Hypothalamus (tissue), 51 donors: ENCODE data around the gene SCTR.
A peak's percentile ranks its signal among the peaks of the same experiment; 100 is the strongest.

Experiments used
- DNase-seq, 51 donors: peaks; one replicate each; lab custom pipeline; 2025; lab: John Stamatoyannopoulos, UW

Gene SCTR

GRCh38 chr2:119525614-119526013 is 1.3 kb upstream of the SCTR start:
- no peak for DNase-seq

- DNase-seq: no peak
These were observed 816 bp downstream of the SCTR start for GRCh38 chr2:119523383-119523951.

GRCh38 chr2:119522671-119523070 is 1.6 kb downstream of the SCTR start:
- no peak for DNase-seq

- DNase-seq: no peak
These were observed 2.7 kb downstream of the SCTR start for GRCh38 chr2:119521433-119522050.

- no peak for DNase-seq
These were observed 3.4 kb downstream of the SCTR start for GRCh38 chr2:119520696-119521432.

GRCh38 chr2:119519057-119519408 is 5.2 kb downstream of the SCTR start:
- DNase-seq: no peak

GRCh38 chr2:119518401-119519056 is 5.8 kb downstream of the SCTR start:
- DNase-seq: no peak

GRCh38 chr2:119517433-119517832 is 6.8 kb downstream of the SCTR start:
- DNase-seq: peak in 8 of 51 donors; percentile 1 to 27 (median 7)

GRCh38 chr2:119516121-119516520 is 8.2 kb downstream of the SCTR start:
- DNase-seq: no peak

GRCh38 chr2:119513832-119514231 is 10.5 kb downstream of the SCTR start:
- DNase-seq: no peak

- DNase-seq: no peak
These were observed 11.3 kb downstream of the SCTR start for GRCh38 chr2:119512946-119513345.

- no peak for DNase-seq
These were observed 12.3 kb downstream of the SCTR start for GRCh38 chr2:119511989-119512388.

GRCh38 chr2:119508756-119509155 is 15.5 kb downstream of the SCTR start:
- no peak for DNase-seq

- no peak for DNase-seq
These were observed 27.6 kb downstream of the SCTR start for GRCh38 chr2:119496682-119497081.

- DNase-seq: no peak
These were observed 28.3 kb downstream of the SCTR start for GRCh38 chr2:119495948-119496347.

- DNase-seq: no peak
These were observed 30.0 kb downstream of the SCTR start for GRCh38 chr2:119494163-119494790.

- no peak for DNase-seq
These were observed 32.3 kb downstream of the SCTR start for GRCh38 chr2:119491776-119492525.

GRCh38 chr2:119490653-119491195 is 33.6 kb downstream of the SCTR start:
- DNase-seq: no peak

- DNase-seq: no peak
These were observed 34.2 kb downstream of the SCTR start for GRCh38 chr2:119490106-119490505.
